DND-41 (cell line): ENCODE data around the gene CEP70.

Experiments used
- ATAC-seq: fragments of 200-7000 bp; cut with Tn5 transposase; 3 replicates; pipeline ENCODE4 v1.9.1; 2021; ENCODE audit warnings: low read depth; ENCODE audit not compliant: insufficient read depth
- DNase-seq: peaks from one replicate; pipeline ENCODE4 v3.0.0-alpha.2; 2020
- H2AFZ ChIP-seq: 2 replicates; pipeline ENCODE4 v1.6.0; 2012; ENCODE audit warnings: low read depth, low read length
- H3K27ac ChIP-seq: 2 replicates; pipeline ENCODE4 v1.5.1; 2012; ENCODE audit warnings: low read length, inconsistent platforms
- H3K27me3 ChIP-seq: fragments of 200-600 bp; sonication (generic); 2 replicates; pipeline ENCODE4 v1.6.0; 2012; ENCODE audit warnings: low read length, mild to moderate bottlenecking, inconsistent platforms; ENCODE audit not compliant: insufficient read depth, poor library complexity
- H3K36me3 ChIP-seq: 2 replicates; pipeline ENCODE4 v1.5.1; 2012; ENCODE audit warnings: low read length, inconsistent platforms; ENCODE audit not compliant: insufficient read depth
- H3K4me1 ChIP-seq: 2 replicates; pipeline ENCODE4 v1.5.1; 2012; ENCODE audit warnings: mild to moderate bottlenecking, low read length; ENCODE audit not compliant: insufficient read depth
- H3K4me2 ChIP-seq: 2 replicates; pipeline ENCODE4 v1.6.0; 2012; ENCODE audit warnings: mild to moderate bottlenecking, moderate library complexity, low read length, inconsistent platforms; ENCODE audit not compliant: insufficient read depth
- H3K4me3 ChIP-seq, 2 experiments: fragments of 200-600 bp in 1 of 2; shearing (Covaris generic) in 1 of 2; 2 replicates each; pipeline ENCODE4 v1.5.1; 2012 to 2016; ENCODE audit warnings: inconsistent platforms in 2 of 2, low read length in 2 of 2, mild to moderate bottlenecking in 2 of 2, low read depth in 1 of 2, moderate library complexity in 1 of 2
- H3K79me2 ChIP-seq: 2 replicates; pipeline ENCODE4 v1.6.0; 2012; ENCODE audit warnings: low read length, inconsistent platforms; ENCODE audit not compliant: insufficient read depth
- H3K9ac ChIP-seq: 2 replicates; pipeline ENCODE4 v1.6.0; 2012; ENCODE audit warnings: low read depth, mild to moderate bottlenecking, inconsistent platforms, low read length, moderate library complexity
- H3K9me3 ChIP-seq: 2 replicates; pipeline ENCODE4 v1.5.1; 2012; ENCODE audit warnings: low read length, moderate library complexity, mild to moderate bottlenecking, inconsistent platforms; ENCODE audit not compliant: insufficient read depth, severe bottlenecking
- H4K20me1 ChIP-seq: 2 replicates; pipeline ENCODE4 v1.6.0; 2012; ENCODE audit warnings: low read length; ENCODE audit not compliant: insufficient read depth
- CTCF ChIP-seq: IDR thresholded peaks from 2 replicates; pipeline ENCODE4 v1.5.1; 2012; ENCODE audit warnings: borderline replicate concordance, low read length, moderate library complexity, mild to moderate bottlenecking; ENCODE audit not compliant: poor library complexity, severe bottlenecking; ENCODE audit errors: extremely low read depth
- EZH2 ChIP-seq: IDR thresholded peaks from 3 replicates; pipeline ENCODE4 v1.6.1; 2012; ENCODE audit warnings: borderline replicate concordance, low read depth, mild to moderate bottlenecking, moderate library complexity, low read length, inconsistent platforms; ENCODE audit not compliant: severe bottlenecking

Gene CEP70

GRCh38 chr3:138640537-138640936, 46.5 kb upstream of the CEP70 start:
- Histone ChIP-seq H3K9ac (no peak overlapping the region), H3K9me3 (peaks cover 4% of the 10 kb centered on the region), H3K36me3 (no peaks in the 10 kb centered on the region), H3K4me2 (no peak overlapping the region), H3K79me2 (no peaks in the 10 kb centered on the region), H3K4me1 (no peaks in the 10 kb centered on the region), H3K27ac (no peak overlapping the region), H3K27me3 (no peaks in the 10 kb centered on the region), H3K4me3 (no peak overlapping the region), H2AFZ (no peak overlapping the region), H4K20me1 (no peaks in the 10 kb centered on the region)
- no peak for ATAC-seq
- TF ChIP-seq CTCF = no peak
- TF ChIP-seq EZH2 = no peak
- no peak for DNase-seq

- Histone ChIP-seq H4K20me1 (no peaks in the 10 kb centered on the region), H3K9me3 (peaks cover 4% of the 10 kb centered on the region), H2AFZ (no peak overlapping the region), H3K4me2 (no peak overlapping the region), H3K4me3 (no peak overlapping the region), H3K9ac (no peak overlapping the region), H3K27me3 (no peaks in the 10 kb centered on the region), H3K27ac (no peak overlapping the region), H3K79me2 (no peaks in the 10 kb centered on the region), H3K36me3 (no peaks in the 10 kb centered on the region), H3K4me1 (no peaks in the 10 kb centered on the region)
- DNase-seq (no peak), ATAC-seq (no peak)
- TF ChIP-seq EZH2 (no peak), CTCF (no peak)
These were observed 44.6 kb upstream of the CEP70 start for GRCh38 chr3:138638641-138639040.

GRCh38 chr3:138629526-138629925, 35.5 kb upstream of the CEP70 start:
- Histone ChIP-seq H3K4me2 (no peak overlapping the region), H3K9ac (no peak overlapping the region), H4K20me1 (no peaks in the 10 kb centered on the region), H3K27ac (no peak overlapping the region), H3K4me3 (no peak overlapping the region), H3K4me1 (no peaks in the 10 kb centered on the region), H3K9me3 (no peaks in the 10 kb centered on the region), H3K27me3 (no peaks in the 10 kb centered on the region), H3K36me3 (no peaks in the 10 kb centered on the region), H3K79me2 (no peaks in the 10 kb centered on the region), H2AFZ (no peak overlapping the region)
- DNase-seq (no peak), ATAC-seq (no peak)
- TF ChIP-seq EZH2 = no peak
- TF ChIP-seq CTCF = no peak

- no peak for ATAC-seq
- H3K9me3 ChIP-seq = no peaks in the 10 kb centered on the region
- H3K79me2 ChIP-seq = no peaks in the 10 kb centered on the region
- H3K4me1 ChIP-seq = no peaks in the 10 kb centered on the region
- TF ChIP-seq CTCF (no peak), EZH2 (no peak)
- H3K9ac ChIP-seq = no peak overlapping the region
- H3K36me3 ChIP-seq = no peaks in the 10 kb centered on the region
- H3K4me3 ChIP-seq = no peak overlapping the region
- DNase-seq = no peak
- no peak overlapping the region for H3K4me2 ChIP-seq
- no peaks in the 10 kb centered on the region for H4K20me1 ChIP-seq
- no peak overlapping the region for H3K27ac ChIP-seq
- H3K27me3 ChIP-seq = no peaks in the 10 kb centered on the region
- H2AFZ ChIP-seq = no peak overlapping the region
These were observed 31.8 kb upstream of the CEP70 start for GRCh38 chr3:138625707-138626365.
